NCI-H146 (cell line): ENCODE results near the gene TSEN54.

Source experiments
- DNase-seq: peaks from one replicate; lab custom pipeline; 2025; lab: John Stamatoyannopoulos, UW

Gene TSEN54

DNA sequence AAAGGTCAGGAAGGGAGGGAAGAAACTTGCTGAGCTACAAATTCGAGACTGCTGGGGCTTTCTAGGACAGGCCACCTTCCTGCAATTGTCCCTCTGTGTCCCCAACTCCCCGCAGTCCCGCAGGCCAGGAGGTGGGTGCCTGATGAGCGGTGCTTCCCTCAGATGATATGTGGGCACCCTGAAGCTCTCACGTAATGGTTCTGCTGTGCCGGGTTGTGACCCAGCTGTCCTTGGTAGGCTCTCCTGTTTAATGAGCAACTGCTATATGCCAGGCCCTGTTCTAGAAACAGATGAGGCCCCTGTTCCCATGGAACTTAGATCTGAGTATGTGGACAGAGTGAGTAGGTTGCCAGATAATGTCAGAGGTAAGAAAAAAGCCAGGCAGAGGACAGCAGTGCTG lies 49.3 kb downstream of the TSEN54 start:
- DNase-seq, result no peak

DNA sequence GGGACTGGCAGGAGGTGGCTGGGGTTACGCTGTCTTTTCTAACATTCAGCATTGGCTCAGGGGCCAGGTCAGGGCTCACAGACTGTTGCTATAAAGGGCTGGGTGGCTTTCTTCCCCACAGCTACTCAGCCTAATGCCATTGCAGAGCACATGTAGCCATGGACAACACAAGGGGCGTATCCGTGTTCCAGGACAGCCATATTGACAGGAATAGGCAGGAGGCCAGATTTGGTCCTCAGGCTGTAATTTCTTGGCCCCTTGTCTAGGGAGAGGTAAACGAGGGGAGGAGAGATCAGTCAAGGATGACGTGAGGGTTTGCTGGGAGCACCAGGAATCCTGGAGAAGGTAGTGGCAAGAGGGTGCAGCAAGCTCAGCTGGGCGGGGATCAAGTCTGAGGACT lies 50.1 kb downstream of the TSEN54 start:
- DNase-seq, result no peak

DNA sequence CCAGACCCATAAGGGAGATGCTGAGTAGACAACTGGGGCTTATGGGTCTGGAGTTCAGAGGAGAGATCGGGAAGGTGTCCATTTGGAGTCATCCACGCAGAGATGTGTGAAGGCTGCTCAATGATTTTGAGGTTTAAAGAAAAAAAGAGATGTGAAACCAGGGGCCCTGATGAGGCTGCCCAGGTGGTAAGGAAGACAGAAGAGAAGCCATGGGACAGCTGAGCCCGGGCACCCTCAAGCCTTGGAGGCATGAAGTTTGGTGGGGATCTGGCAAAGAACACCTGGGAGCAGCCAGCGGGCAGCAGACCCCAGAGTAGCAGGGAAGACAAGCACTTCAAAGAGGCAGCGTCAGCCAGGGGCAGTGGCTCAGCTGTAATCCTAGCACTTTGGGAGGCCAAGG lies 50.5 kb downstream of the TSEN54 start:
- no peak for DNase-seq

DNA sequence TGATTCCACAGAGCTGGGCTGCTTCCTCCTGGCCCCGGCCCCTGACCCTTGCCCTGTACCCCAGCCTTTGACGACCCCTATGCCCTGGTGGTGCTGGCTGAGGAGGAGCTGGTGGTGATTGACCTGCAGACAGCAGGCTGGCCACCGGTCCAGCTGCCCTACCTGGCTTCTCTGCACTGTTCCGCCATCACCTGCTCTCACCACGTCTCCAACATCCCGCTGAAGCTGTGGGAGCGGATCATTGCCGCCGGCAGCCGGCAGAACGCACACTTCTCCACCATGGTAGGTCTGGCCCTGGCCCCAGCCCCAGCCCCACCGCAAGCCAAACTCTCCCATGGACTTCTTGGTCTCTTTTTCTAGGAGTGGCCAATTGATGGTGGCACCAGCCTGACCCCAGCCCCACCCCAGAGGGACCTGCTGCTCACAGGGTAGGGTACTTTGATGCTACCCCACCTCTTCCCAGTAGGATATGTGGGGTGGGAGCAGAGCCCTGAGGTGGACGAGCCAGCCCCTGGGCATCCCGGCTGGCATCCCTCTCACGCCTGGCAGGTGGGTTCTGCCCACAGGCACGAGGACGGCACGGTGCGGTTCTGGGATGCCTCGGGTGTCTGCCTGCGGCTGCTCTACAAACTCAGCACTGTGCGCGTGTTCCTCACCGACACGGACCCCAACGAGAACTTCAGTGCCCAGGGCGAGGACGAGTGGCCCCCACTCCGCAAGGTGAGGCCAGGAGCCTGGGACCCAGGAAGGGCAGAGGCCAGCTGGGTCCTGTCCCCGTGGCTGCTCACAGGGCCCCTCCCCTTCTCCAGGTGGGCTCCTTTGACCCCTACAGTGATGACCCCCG lies 52.3 kb downstream of the TSEN54 start:
- DNase-seq, result no peak

DNA sequence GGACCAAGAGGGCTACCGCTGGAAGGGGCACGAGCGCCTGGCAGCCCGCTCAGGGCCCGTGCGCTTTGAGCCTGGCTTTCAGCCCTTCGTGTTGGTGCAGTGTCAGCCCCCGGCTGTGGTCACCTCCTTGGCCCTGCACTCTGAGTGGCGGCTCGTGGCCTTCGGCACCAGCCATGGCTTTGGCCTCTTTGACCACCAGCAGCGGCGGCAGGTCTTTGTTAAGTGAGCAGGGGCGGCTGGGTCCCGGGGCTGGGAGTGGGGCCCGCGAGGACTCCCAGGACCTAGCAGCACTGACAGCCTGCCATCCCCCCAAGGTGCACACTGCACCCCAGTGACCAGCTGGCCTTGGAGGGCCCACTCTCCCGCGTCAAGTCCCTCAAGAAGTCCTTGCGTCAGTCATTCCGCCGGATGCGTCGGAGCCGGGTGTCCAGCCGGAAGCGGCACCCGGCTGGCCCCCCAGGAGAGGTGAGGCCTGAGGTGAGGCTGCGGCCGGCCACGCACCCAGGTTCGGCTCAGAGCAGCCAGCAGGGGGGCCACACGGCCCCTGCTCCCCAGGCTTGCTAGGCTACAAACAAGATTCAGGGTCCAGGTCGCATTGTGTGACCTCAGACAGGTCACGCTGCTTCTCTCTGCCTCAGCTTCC lies 53.8 kb downstream of the TSEN54 start:
- DNase-seq, result no peak

DNA sequence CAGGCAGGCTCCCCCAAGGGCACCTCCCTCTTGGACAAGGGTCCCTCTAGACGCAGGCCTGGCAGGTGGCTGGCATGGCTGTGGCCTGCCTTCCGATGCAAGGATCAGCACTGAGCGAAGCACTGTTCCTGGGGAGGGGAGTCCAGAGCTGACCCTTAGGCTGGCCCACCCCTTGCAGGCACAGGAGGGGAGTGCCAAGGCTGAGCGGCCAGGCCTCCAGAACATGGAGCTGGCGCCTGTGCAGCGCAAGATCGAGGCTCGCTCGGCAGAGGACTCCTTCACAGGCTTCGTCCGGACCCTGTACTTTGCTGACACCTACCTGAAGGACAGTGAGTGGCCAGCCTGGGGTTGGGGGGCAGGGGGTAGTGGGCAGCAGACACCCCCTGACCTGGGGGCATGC lies 54.4 kb downstream of the TSEN54 start:
- DNase-seq, result no peak

DNA sequence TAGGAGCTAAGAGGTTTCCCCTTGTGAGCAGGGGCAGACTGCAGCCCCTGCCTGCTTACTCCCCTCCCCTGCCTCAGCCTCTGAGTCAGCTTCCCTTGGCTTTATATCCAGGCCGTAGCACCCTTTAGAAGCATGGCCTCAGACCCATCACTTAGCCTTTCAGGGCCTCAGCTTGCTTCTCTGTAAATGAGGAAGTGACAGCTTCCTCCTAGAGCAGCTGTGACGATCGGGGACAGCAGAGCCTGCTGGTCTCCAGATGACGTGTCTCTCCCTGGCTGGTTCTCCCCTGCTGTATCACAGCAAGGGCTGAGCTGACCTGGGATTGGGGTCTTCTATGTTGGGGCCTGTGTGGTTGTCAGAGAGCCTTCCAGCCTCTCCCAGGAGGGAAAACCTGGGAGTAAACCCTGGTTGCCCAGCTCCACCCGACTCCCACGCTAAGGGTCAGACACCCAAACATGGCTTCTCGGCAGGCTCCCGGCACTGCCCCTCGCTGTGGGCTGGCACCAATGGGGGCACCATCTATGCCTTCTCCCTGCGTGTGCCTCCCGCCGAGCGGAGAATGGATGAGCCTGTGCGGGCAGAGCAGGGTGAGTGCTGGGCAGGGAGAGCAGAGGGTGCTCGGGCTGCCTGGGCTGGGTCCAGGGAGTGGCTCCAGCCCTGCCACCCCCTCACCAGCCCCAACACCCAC lies 55.0 kb downstream of the TSEN54 start:
- DNase-seq, result no peak

DNA sequence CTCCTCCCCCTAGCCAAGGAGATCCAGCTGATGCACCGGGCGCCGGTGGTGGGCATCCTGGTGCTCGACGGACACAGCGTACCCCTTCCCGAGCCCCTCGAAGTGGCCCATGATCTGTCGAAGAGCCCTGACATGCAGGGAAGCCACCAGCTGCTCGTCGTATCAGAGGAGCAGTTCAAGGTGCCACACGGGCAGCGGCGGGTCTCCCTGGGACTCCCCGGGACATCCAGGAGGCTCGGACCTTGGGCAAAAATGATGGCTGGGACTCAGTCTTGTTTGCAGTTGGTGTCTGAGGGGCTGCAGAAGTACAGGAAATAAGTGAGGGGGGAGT lies 55.5 kb downstream of the TSEN54 start:
- DNase-seq, result no peak

DNA sequence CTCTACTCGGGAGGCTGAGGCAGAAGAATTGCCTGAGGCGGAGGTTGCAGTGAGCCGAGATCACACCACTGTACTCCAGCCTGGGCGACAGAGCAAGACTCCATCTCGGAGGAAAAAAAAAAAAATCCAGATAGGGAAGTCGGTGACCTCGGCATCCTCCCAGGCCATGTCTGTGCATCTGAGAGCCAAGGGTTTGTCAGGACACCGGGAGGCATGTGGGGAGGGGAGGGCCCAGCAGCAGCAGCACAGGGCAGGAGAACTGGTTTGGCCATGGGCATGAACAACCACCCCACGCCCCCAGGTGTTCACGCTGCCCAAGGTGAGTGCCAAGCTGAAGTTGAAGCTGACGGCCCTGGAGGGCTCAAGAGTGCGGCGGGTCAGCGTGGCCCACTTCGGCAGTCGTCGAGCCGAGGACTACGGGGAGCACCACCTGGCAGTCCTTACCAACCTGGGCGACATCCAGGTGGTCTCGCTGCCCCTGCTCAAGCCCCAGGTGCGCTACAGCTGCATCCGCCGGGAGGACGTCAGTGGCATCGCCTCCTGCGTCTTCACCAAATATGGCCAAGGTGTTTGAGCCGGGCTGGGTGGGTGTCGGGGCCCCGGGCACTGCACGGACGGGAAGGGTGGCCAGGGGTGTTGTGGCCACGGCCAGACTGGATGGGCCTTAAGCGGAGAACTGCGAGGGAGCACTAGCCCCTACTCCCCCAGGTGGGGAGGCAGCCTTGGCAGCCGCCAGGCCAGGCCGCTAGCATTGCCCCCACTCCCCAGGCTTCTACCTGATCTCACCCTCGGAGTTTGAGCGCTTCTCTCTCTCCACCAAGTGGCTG lies 56.6 kb downstream of the TSEN54 start:
- no peak for DNase-seq

DNA sequence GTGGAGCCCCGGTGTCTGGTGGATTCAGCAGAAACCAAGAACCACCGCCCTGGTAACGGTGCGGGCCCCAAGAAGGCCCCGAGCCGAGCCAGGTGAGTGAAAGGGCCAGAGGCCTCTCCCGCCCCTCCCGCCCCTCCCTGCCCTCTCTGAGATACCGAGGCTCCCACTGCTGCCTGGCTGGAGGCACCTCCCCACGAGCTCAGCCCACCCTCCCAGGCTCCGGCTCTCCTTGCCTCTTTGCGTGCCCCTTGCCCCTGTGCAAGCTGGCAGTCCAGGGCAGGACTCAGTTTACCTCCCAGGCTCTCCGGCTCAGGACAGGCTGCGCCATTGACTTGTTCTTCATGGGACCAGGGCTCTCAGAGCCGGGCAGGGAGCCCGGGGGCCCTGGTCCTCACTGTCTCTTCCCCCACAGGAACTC lies 57.2 kb downstream of the TSEN54 start:
- no peak for DNase-seq

DNA sequence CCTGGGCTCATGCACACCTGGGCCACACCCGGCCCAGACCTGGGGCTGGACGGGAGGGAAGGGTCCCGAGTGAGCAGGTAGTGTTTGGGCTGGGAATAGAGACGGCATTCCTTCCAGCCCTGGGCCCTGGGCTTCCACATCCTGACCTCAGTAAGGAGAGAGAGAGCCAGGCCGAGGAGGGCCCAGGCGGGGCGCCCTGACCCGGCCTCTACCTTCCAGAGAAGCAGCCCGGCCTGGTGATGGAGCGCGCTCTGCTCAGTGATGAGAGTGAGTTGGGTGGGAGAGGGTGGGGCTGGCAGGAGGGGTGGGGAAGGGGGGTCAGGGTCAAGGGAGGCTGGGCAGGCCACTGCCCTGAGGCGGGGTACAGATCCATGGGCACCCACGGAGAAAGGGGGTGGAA lies 57.7 kb downstream of the TSEN54 start:
- DNase-seq, result no peak
